Glutamatergic neuron (in vitro differentiated cells): Measurements from ENCODE around the gene ARHGEF4. TPM values are rescaled to one million over a fixed set of nuclear protein-coding genes. Genes with fewer than 3 reads are reported as not detected.

Source experiments
- DNase-seq: peaks from one replicate; pipeline ENCODE4 v3.0.0; 2022
- H3K27ac Mint-ChIP-seq: one replicate; pipeline ENCODE4 v1.8.0; 2020; ENCODE audit warnings: mild to moderate bottlenecking, mixed read lengths, inconsistent platforms; ENCODE audit not compliant: unreplicated experiment
- H3K27me3 Mint-ChIP-seq: one replicate; pipeline ENCODE4 v1.8.0; 2020; ENCODE audit warnings: mild to moderate bottlenecking, moderate library complexity, mixed read lengths, inconsistent platforms; ENCODE audit not compliant: unreplicated experiment
- H3K36me3 Mint-ChIP-seq: one replicate; pipeline ENCODE4 v1.8.0; 2020; ENCODE audit warnings: mild to moderate bottlenecking, mixed read lengths, inconsistent platforms; ENCODE audit not compliant: unreplicated experiment
- H3K4me1 Mint-ChIP-seq: one replicate; pipeline ENCODE4 v1.8.0; 2020; ENCODE audit warnings: mild to moderate bottlenecking, low read depth, mixed read lengths, inconsistent platforms; ENCODE audit not compliant: unreplicated experiment
- H3K4me3 Mint-ChIP-seq: one replicate; pipeline ENCODE4 v1.8.0; 2020; ENCODE audit warnings: mild to moderate bottlenecking, mixed read lengths, inconsistent platforms; ENCODE audit not compliant: unreplicated experiment
- H3K9me3 Mint-ChIP-seq: one replicate; pipeline ENCODE4 v1.8.0; 2020; ENCODE audit warnings: mild to moderate bottlenecking, moderate library complexity, mixed read lengths, inconsistent platforms; ENCODE audit not compliant: unreplicated experiment
- total RNA-seq: library from RNA; stranded (reverse); fragmentation: NEBNext Ultra II Directional; extraction: Animal tissue kit (Norgen Biotek cat#: 25700); gene quantifications from one replicate; pipeline ENCODE4 v1.2.1, GENCODE V29; 2021; ENCODE audit not compliant: unreplicated experiment
- TF ChIP-seq, protein P1 (sequence below): fragments of 200-600 bp; sonication (generic); IDR thresholded peaks from one replicate; pipeline ENCODE4 v1.5.0; 2021; ENCODE audit not compliant: partially characterized antibody, unreplicated experiment

The ARHGEF4 gene
- total RNA-seq, 1 donor from 2014 or later: 6.1 TPM

DNA sequence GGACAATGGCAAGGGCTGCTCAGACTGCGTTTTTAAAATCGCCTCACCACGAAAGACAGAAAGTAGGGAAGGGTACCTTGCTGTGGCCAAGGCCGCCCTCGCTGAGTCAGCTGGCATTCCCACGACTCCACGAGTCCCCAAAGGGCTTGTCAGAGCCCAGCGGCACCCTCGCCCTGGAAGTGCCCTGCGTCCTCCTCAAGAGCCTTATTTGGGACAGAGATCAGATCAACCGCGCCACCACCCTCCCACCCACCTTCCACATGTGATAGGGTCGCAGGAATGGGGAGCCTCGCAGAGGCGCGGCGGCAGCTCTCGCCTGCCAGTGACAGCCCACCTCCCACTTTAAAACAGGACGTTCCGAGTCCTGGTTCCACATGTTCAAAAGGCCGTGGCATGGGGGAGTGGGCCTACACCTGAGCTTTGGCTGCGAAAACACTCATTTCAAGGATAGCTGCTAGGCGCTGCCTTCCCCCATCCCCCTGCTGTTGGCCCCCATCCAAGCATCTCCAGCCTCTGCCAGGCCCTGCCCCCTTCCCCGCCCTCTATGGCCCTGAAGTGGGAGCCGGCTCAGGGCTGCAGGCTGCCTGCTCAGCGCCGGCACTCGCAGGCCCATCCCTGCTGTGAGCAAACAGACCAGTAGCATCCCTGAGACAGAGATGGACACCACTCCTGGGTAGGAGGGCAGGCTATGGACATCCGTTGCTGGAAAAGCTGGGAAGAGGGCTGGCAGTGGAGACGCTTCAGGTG lies 38.1 kb upstream of the ARHGEF4 start:
- Mint-ChIP-seq H3K9me3 (no peaks in the 10 kb centered on the region), H3K4me3 (peak overlapping the region; percentile 78), H3K4me1 (peaks cover 4% of the 10 kb centered on the region), H3K27ac (peak overlapping the region; percentile 73), H3K27me3 (peaks cover 3% of the 10 kb centered on the region), H3K36me3 (no peaks in the 10 kb centered on the region)
- peak; percentile 61 for DNase-seq
- TF ChIP-seq, protein P1, sequence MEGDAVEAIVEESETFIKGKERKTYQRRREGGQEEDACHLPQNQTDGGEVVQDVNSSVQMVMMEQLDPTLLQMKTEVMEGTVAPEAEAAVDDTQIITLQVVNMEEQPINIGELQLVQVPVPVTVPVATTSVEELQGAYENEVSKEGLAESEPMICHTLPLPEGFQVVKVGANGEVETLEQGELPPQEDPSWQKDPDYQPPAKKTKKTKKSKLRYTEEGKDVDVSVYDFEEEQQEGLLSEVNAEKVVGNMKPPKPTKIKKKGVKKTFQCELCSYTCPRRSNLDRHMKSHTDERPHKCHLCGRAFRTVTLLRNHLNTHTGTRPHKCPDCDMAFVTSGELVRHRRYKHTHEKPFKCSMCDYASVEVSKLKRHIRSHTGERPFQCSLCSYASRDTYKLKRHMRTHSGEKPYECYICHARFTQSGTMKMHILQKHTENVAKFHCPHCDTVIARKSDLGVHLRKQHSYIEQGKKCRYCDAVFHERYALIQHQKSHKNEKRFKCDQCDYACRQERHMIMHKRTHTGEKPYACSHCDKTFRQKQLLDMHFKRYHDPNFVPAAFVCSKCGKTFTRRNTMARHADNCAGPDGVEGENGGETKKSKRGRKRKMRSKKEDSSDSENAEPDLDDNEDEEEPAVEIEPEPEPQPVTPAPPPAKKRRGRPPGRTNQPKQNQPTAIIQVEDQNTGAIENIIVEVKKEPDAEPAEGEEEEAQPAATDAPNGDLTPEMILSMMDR: no peak

DNA sequence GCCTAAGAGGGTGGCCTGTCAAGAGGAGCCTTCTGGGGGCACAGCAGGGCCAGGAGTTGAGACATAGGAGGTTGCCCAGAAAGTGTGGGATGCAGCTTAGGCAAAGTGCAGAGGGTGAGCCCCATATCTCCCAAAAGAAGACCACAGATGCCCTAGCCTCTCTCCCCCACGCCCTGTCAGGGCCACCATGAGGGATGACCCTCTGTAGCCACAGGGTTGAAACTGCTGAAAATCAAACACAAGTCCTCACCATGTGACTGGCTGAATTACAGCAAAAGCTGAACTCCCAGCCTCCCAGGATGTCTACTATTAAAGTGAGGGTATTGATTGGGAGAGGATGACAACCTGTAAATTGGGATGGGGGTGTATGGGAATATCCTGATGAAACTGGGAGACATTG lies 37.4 kb upstream of the ARHGEF4 start:
- H3K4me3 Mint-ChIP-seq: no peak overlapping the region

GRCh38 chr2:130805613-130806012 lies 31.1 kb upstream of the ARHGEF4 start:
- no peaks in the 10 kb centered on the region for H3K36me3 Mint-ChIP-seq
- peaks cover 5% of the 10 kb centered on the region for H3K9me3 Mint-ChIP-seq
- no peaks in the 10 kb centered on the region for H3K4me1 Mint-ChIP-seq
- H3K27ac Mint-ChIP-seq: no peak overlapping the region
- TF ChIP-seq, protein P1: no peak
- peaks cover 4% of the 10 kb centered on the region for H3K27me3 Mint-ChIP-seq
- no peak overlapping the region for H3K4me3 Mint-ChIP-seq
- DNase-seq: no peak

More for the DNA sequence above, 37.4 kb upstream of the ARHGEF4 start:
- Mint-ChIP-seq H3K4me1 (peaks cover 4% of the 10 kb centered on the region), H3K27me3 (peaks cover 3% of the 10 kb centered on the region), H3K27ac (no peak overlapping the region), H3K36me3 (no peaks in the 10 kb centered on the region), H3K9me3 (no peaks in the 10 kb centered on the region)
- DNase-seq: no peak
- TF ChIP-seq, protein P1: no peak

DNA sequence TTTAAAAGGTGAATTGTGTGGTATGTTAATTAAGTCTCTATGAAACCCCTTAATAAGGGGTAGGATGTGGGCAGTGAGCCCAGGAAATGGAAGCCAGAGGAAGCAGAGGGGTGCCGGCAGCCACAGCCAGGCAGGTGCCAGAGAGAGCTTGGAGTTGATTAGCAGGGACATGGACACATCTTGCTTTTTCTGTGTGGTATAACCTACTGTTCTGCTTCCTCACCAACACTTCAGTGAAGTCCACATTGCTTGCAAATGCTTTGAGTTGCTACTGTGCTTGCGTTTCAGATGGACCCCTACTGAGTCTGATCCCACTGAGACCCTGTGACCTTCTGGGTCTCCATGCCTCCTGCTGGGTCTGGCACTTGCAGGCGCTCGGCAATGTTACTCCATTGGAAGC lies 30.3 kb upstream of the ARHGEF4 start:
- H3K9me3 Mint-ChIP-seq: peaks cover 5% of the 10 kb centered on the region
- H3K27me3 Mint-ChIP-seq: peaks cover 4% of the 10 kb centered on the region
- no peaks in the 10 kb centered on the region for H3K36me3 Mint-ChIP-seq
- no peak overlapping the region for H3K27ac Mint-ChIP-seq
- H3K4me3 Mint-ChIP-seq: no peak overlapping the region
- H3K4me1 Mint-ChIP-seq: no peaks in the 10 kb centered on the region
- TF ChIP-seq, protein P1: no peak
- DNase-seq: no peak

DNA sequence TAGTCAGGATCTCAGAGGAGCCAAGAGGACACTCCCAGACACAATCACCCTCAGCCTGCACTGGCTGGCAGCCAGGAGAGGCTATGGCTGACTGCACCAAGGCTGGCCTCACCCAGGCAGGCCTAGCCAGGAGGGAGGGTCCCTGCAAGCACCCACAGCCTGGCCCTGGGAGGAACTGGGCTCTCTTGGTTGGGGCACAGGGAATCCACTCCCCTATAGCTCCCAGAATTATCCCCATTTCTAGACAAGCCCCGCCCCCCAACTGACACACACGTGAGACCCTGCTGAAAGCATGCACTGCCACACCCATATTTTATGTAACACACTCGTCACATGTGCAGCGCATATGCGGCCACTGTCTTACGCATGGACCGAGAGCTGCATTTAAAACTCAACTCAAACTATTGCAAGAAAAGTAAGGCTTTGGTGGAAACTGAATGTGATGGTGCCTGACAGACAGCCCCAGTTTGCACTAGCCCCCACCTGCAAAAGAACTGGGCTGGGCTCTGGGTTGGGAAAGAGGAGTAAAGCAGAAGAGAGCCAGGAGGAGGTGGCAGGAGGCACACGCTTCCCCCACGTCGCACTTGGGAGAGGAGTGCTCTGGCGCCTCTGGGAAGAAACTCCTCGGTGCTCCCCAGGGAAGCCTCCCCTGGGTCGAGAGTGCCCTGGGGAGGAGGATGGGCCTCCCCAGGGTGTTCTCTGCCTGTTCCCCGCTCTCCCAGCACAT lies 28.9 kb upstream of the ARHGEF4 start:
- no peak for DNase-seq
- TF ChIP-seq, protein P1: no peak
- H3K9me3 Mint-ChIP-seq: peaks cover 5% of the 10 kb centered on the region
- H3K4me3 Mint-ChIP-seq: no peak overlapping the region
- no peak overlapping the region for H3K27ac Mint-ChIP-seq
- H3K4me1 Mint-ChIP-seq: no peaks in the 10 kb centered on the region
- H3K36me3 Mint-ChIP-seq: no peaks in the 10 kb centered on the region
- peaks cover 4% of the 10 kb centered on the region for H3K27me3 Mint-ChIP-seq
